Glomerular visceral epithelial cell (primary cell): ENCODE measurements around the gene TRPM8.
"Not testable (repeated sequence)": the region's sequence is repeated elsewhere in the genome, so short reads cannot be mapped to it uniquely, and the experiment has no call there.

Experiments
- DNase-seq: peaks from one replicate; pipeline ENCODE4 v3.0.0-alpha.2; 2016; ENCODE audit errors: extremely low spot score

The TRPM8 gene

GRCh38 chr2:233917116-233917515 is at the start of gene TRPM8:
TRPM8 (plus strand) TSS chr2:233917373; CDS start chr2:233926538, 9,165 bp downstream.
- DNase-seq, result no peak

- DNase-seq, result peak; percentile 46
Measured at GRCh38 chr2:233867993-233868532, 49.1 kb upstream of the TRPM8 start, which contains the start of gene MSL3B. MSL3B (minus strand) TSS chr2:233868386.

- DNase-seq, result no peak
Measured at GRCh38 chr2:233871432-233871831, 45.7 kb upstream of the TRPM8 start.

- not testable (repeated sequence) for DNase-seq
Measured at GRCh38 chr2:233872125-233872524, 45.0 kb upstream of the TRPM8 start.

- no peak for DNase-seq
Measured at GRCh38 chr2:233882353-233882752, 34.8 kb upstream of the TRPM8 start.

- no peak for DNase-seq
Measured at GRCh38 chr2:233892793-233893192, 24.4 kb upstream of the TRPM8 start.

- DNase-seq, result not testable (repeated sequence)
Measured at GRCh38 chr2:233896253-233896652, 20.9 kb upstream of the TRPM8 start.

GRCh38 chr2:233901367-233901766 is 15.8 kb upstream of the TRPM8 start:
- no peak for DNase-seq

- DNase-seq, result no peak
Measured at GRCh38 chr2:233901884-233902283, 15.3 kb upstream of the TRPM8 start.

GRCh38 chr2:233905945-233906344 is 11.2 kb upstream of the TRPM8 start:
- no peak for DNase-seq

- DNase-seq, result no peak
Measured at GRCh38 chr2:233907627-233908026, 9.5 kb upstream of the TRPM8 start.

- peak; percentile 47 for DNase-seq
Measured at GRCh38 chr2:233912691-233913423, 4.3 kb upstream of the TRPM8 start.

- peak; percentile 13 for DNase-seq
Measured at GRCh38 chr2:233915128-233915527, 2.0 kb upstream of the TRPM8 start.

- DNase-seq, result no peak
Measured at GRCh38 chr2:233919319-233919718, 2.1 kb downstream of the TRPM8 start.

GRCh38 chr2:233919938-233920337 is 2.8 kb downstream of the TRPM8 start:
- peak; percentile 31 for DNase-seq

- DNase-seq, result no peak
Measured at GRCh38 chr2:233922471-233922870, 5.3 kb downstream of the TRPM8 start.

GRCh38 chr2:233925402-233925801 is 8.2 kb downstream of the TRPM8 start:
- DNase-seq, result no peak

GRCh38 chr2:233926806-233927205 is 9.6 kb downstream of the TRPM8 start:
- DNase-seq, result no peak

- DNase-seq, result peak; percentile 27
Measured at GRCh38 chr2:233928594-233929351, 11.6 kb downstream of the TRPM8 start.

GRCh38 chr2:233929352-233930022 is 12.3 kb downstream of the TRPM8 start:
- peak; percentile 45 for DNase-seq

- DNase-seq, result no peak
Measured at GRCh38 chr2:233934524-233934923, 17.4 kb downstream of the TRPM8 start.

GRCh38 chr2:233935426-233935825 is 18.3 kb downstream of the TRPM8 start:
- no peak for DNase-seq
